SK-N-SH treated with all-trans-retinoic acid at 6 μM for 48 hours (cell line): Measurements from ENCODE around the gene NR5A2.

Experiments
- ATAC-seq: fragments of 200-7000 bp; cut with Tn5 transposase; 3 replicates; pipeline ENCODE4 v1.9.1; 2020; ENCODE audit warnings: mild to moderate bottlenecking, moderate library complexity
- ARNTL ChIP-seq: fragments of 450-650 bp; formaldehyde crosslinking; IDR thresholded peaks from 2 replicates; pipeline ENCODE4 v1.5.0; 2020; ENCODE audit warnings: low read depth, mild to moderate bottlenecking, moderate library complexity, borderline replicate concordance
- BACH2 ChIP-seq: fragments of 250-450 bp; sonication (Bioruptor Pico); IDR thresholded peaks from 2 replicates; pipeline ENCODE4 v1.9.0; 2021; ENCODE audit warnings: mild to moderate bottlenecking, borderline replicate concordance
- CSDC2 ChIP-seq: fragments of 250-450 bp; sonication (Bioruptor Pico); IDR thresholded peaks from 2 replicates; pipeline ENCODE4 v1.5.0; 2020; ENCODE audit warnings: mild to moderate bottlenecking, moderate library complexity
- ESRRG ChIP-seq: fragments of 250-450 bp; sonication (Bioruptor Pico); IDR thresholded peaks from 2 replicates; pipeline ENCODE4 v1.6.1; 2021; ENCODE audit warnings: mild to moderate bottlenecking
- GLIS3 ChIP-seq: fragments of 250-450 bp; sonication (Bioruptor Pico); IDR thresholded peaks from 2 replicates; pipeline ENCODE4 v1.5.0; 2020; ENCODE audit warnings: mild to moderate bottlenecking, moderate library complexity
- OSR1 ChIP-seq: fragments of 250-450 bp; sonication (Bioruptor Pico); IDR thresholded peaks from 2 replicates; pipeline ENCODE4 v1.8.0; 2022; ENCODE audit warnings: moderate library complexity, mild to moderate bottlenecking, inconsistent platforms
- PATZ1 ChIP-seq: fragments of 250-450 bp; sonication (Bioruptor Pico); IDR thresholded peaks from 2 replicates; pipeline ENCODE4 v1.8.0; 2020; ENCODE audit warnings: mild to moderate bottlenecking, moderate library complexity, borderline replicate concordance
- POU6F1 ChIP-seq: fragments of 250-450 bp; sonication (Bioruptor Pico); IDR thresholded peaks from 2 replicates; pipeline ENCODE4 v1.8.0; 2021; ENCODE audit warnings: low read depth, mild to moderate bottlenecking, moderate library complexity, borderline replicate concordance
- PPARA ChIP-seq: fragments of 250-450 bp; sonication (Bioruptor Pico); IDR thresholded peaks from 2 replicates; pipeline ENCODE4 v1.5.0; 2020; ENCODE audit warnings: mild to moderate bottlenecking, borderline replicate concordance
- RARB ChIP-seq: fragments of 250-450 bp; sonication (Bioruptor Pico); IDR thresholded peaks from 2 replicates; pipeline ENCODE4 v1.8.0; 2021; ENCODE audit warnings: mild to moderate bottlenecking, moderate library complexity
- SNAI2 ChIP-seq: fragments of 250-450 bp; sonication (Bioruptor Pico); IDR thresholded peaks from 2 replicates; pipeline ENCODE4 v1.5.0; 2020; ENCODE audit warnings: mild to moderate bottlenecking, moderate library complexity
- TCF4 ChIP-seq: fragments of 250-450 bp; sonication (Bioruptor Pico); IDR thresholded peaks from 2 replicates; pipeline ENCODE4 v1.8.0; 2021; ENCODE audit warnings: mild to moderate bottlenecking, moderate library complexity, borderline replicate concordance
- TOX ChIP-seq: fragments of 250-450 bp; sonication (Bioruptor Pico); IDR thresholded peaks from 2 replicates; pipeline ENCODE4 v1.8.0; 2021; ENCODE audit warnings: mild to moderate bottlenecking, moderate library complexity, borderline replicate concordance
- ZC3H10 ChIP-seq: fragments of 250-450 bp; sonication (Bioruptor Pico); IDR thresholded peaks from 2 replicates; pipeline ENCODE4 v1.5.1; 2021; ENCODE audit warnings: mild to moderate bottlenecking, moderate library complexity
- ZFP3 ChIP-seq: fragments of 250-450 bp; sonication (Bioruptor Pico); IDR thresholded peaks from 2 replicates; pipeline ENCODE4 v1.5.0; 2020; ENCODE audit warnings: mild to moderate bottlenecking, moderate library complexity
- ZFP30 ChIP-seq: fragments of 450-650 bp; formaldehyde crosslinking; IDR thresholded peaks from 2 replicates; pipeline ENCODE4 v1.5.0; 2022; ENCODE audit warnings: mild to moderate bottlenecking, moderate library complexity
- ZNF565 ChIP-seq: fragments of 450-650 bp; formaldehyde crosslinking; conservative IDR thresholded peaks from 2 replicates; pipeline ENCODE4 v1.5.0; 2020; ENCODE audit warnings: low read depth, mild to moderate bottlenecking, moderate library complexity
- ZNF70 ChIP-seq: fragments of 450-650 bp; formaldehyde crosslinking; IDR thresholded peaks from 2 replicates; pipeline ENCODE4 v1.5.0; 2020; ENCODE audit warnings: mild to moderate bottlenecking, moderate library complexity
- ZNF8 ChIP-seq: fragments of 450-650 bp; formaldehyde crosslinking; IDR thresholded peaks from 2 replicates; pipeline ENCODE4 v1.5.0; 2020; ENCODE audit warnings: mild to moderate bottlenecking, moderate library complexity
- TF ChIP-seq, protein P1 (sequence below): fragments of 250-450 bp; sonication (Bioruptor Pico); IDR thresholded peaks from 2 replicates; pipeline ENCODE4 v1.5.0; 2020; ENCODE audit warnings: mild to moderate bottlenecking, moderate library complexity
- TF ChIP-seq, protein P2 (sequence below): fragments of 250-450 bp; sonication (Bioruptor Pico); IDR thresholded peaks from 2 replicates; pipeline ENCODE4 v1.5.1; 2020; ENCODE audit warnings: low read depth, mild to moderate bottlenecking, moderate library complexity
- TF ChIP-seq, protein P3 (sequence below): fragments of 250-450 bp; sonication (Bioruptor Pico); IDR thresholded peaks from 2 replicates; pipeline ENCODE4 v1.5.1; 2021; ENCODE audit warnings: mild to moderate bottlenecking, moderate library complexity

Gene NR5A2

DNA sequence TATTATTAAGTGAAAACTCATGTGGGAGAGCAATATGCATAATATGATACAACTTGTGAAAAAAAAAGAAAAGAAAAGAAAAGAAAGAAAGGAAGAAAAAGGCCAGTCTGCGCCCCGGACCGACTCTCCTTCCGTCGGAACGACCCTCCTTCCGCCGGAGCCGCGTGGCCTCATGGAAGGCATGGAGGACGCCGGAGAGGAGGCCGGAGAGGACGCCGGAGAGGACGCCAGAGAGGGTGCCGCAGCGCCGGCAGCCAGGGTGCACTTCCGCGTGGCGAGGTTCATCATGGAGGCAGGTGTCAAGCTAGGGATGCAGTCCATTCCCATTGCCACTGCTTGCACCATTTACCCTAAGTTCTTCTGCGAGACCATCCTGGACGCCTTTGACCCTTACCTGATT, 185.9 kb downstream of the NR5A2 start:
- TF ChIP-seq, protein P1, sequence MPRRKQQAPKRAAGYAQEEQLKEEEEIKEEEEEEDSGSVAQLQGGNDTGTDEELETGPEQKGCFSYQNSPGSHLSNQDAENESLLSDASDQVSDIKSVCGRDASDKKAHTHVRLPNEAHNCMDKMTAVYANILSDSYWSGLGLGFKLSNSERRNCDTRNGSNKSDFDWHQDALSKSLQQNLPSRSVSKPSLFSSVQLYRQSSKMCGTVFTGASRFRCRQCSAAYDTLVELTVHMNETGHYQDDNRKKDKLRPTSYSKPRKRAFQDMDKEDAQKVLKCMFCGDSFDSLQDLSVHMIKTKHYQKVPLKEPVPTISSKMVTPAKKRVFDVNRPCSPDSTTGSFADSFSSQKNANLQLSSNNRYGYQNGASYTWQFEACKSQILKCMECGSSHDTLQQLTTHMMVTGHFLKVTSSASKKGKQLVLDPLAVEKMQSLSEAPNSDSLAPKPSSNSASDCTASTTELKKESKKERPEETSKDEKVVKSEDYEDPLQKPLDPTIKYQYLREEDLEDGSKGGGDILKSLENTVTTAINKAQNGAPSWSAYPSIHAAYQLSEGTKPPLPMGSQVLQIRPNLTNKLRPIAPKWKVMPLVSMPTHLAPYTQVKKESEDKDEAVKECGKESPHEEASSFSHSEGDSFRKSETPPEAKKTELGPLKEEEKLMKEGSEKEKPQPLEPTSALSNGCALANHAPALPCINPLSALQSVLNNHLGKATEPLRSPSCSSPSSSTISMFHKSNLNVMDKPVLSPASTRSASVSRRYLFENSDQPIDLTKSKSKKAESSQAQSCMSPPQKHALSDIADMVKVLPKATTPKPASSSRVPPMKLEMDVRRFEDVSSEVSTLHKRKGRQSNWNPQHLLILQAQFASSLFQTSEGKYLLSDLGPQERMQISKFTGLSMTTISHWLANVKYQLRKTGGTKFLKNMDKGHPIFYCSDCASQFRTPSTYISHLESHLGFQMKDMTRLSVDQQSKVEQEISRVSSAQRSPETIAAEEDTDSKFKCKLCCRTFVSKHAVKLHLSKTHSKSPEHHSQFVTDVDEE (CRISPR knock-in tag): no peak
- no peak for TF ChIP-seq PPARA
- TF ChIP-seq, protein P2, sequence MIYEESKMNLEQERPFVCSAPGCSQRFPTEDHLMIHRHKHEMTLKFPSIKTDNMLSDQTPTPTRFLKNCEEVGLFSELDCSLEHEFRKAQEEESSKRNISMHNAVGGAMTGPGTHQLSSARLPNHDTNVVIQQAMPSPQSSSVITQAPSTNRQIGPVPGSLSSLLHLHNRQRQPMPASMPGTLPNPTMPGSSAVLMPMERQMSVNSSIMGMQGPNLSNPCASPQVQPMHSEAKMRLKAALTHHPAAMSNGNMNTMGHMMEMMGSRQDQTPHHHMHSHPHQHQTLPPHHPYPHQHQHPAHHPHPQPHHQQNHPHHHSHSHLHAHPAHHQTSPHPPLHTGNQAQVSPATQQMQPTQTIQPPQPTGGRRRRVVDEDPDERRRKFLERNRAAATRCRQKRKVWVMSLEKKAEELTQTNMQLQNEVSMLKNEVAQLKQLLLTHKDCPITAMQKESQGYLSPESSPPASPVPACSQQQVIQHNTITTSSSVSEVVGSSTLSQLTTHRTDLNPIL: no peak
- TF ChIP-seq ZC3H10 (CRISPR knock-in tag): no peak
- TF ChIP-seq GLIS3: no peak
- no peak for TF ChIP-seq OSR1 (CRISPR knock-in tag)
- no peak for TF ChIP-seq TOX (CRISPR knock-in tag)
- TF ChIP-seq RARB (CRISPR knock-in tag): no peak
- no peak for TF ChIP-seq SNAI2 (CRISPR knock-in tag)
- no peak for TF ChIP-seq ZFP3 (CRISPR knock-in tag)
- no peak for TF ChIP-seq ZFP30 (CRISPR knock-in tag)
- TF ChIP-seq ARNTL (CRISPR knock-in tag): no peak
- no peak for TF ChIP-seq TCF4
- no peak for TF ChIP-seq POU6F1 (CRISPR knock-in tag)
- no peak for TF ChIP-seq ESRRG (CRISPR knock-in tag)
- ATAC-seq: no peak

DNA sequence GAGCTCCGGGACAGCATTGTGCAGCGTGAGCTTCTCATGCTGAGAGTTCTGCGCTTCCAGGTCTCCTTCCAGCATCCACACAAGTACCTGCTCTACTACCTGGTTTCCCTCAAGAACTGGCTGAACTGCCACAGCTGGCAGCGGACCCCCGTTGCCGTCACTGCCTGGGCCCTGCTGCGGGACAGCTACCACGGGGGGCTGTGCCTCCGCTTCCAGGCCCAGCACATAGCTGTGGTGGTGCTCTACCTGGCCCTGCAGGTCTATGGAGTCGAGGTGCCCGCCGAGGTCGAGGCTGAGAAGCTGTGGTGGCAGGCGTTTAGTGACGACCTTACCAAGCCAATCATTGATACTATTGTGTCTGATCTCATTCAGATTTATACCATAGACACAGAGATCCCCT, 186.4 kb downstream of the NR5A2 start:
- ATAC-seq: no peak
- no peak for TF ChIP-seq ZFP30 (CRISPR knock-in tag)
- no peak for TF ChIP-seq RARB (CRISPR knock-in tag)
- TF ChIP-seq CSDC2 (CRISPR knock-in tag): no peak
- TF ChIP-seq ZNF8 (CRISPR knock-in tag): no peak
- TF ChIP-seq OSR1 (CRISPR knock-in tag): no peak
- no peak for TF ChIP-seq ZC3H10 (CRISPR knock-in tag)

GRCh38 chr1:200215350-200215749, 187.8 kb downstream of the NR5A2 start:
- TF ChIP-seq CSDC2 (CRISPR knock-in tag) (no peak), PATZ1 (CRISPR knock-in tag) (no peak), GLIS3 (no peak), ZFP30 (CRISPR knock-in tag) (no peak), BACH2 (no peak), POU6F1 (CRISPR knock-in tag) (no peak), ZNF565 (no peak), RARB (CRISPR knock-in tag) (no peak), TCF4 (no peak), ZFP3 (CRISPR knock-in tag) (no peak), TOX (CRISPR knock-in tag) (no peak), OSR1 (CRISPR knock-in tag) (no peak), ZNF70 (CRISPR knock-in tag) (no peak), ARNTL (CRISPR knock-in tag) (no peak), ESRRG (CRISPR knock-in tag) (no peak)
- TF ChIP-seq, protein P3, sequence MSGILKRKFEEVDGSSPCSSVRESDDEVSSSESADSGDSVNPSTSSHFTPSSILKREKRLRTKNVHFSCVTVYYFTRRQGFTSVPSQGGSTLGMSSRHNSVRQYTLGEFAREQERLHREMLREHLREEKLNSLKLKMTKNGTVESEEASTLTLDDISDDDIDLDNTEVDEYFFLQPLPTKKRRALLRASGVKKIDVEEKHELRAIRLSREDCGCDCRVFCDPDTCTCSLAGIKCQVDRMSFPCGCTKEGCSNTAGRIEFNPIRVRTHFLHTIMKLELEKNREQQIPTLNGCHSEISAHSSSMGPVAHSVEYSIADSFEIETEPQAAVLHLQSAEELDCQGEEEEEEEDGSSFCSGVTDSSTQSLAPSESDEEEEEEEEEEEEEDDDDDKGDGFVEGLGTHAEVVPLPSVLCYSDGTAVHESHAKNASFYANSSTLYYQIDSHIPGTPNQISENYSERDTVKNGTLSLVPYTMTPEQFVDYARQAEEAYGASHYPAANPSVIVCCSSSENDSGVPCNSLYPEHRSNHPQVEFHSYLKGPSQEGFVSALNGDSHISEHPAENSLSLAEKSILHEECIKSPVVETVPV: no peak
- TF ChIP-seq, protein P2: no peak
- ATAC-seq: no peak
